C4-2B (cell line): ENCODE results near the gene IRS2.

Experiments used
- CTCF ChIP-seq: fragments of 450-650 bp; conservative IDR thresholded peaks from 2 replicates; pipeline ENCODE4 v1.5.1; 2017; ENCODE audit warnings: mild to moderate bottlenecking
- ZFX ChIP-seq: fragments of 450-650 bp; IDR thresholded peaks from 2 replicates; pipeline ENCODE4 v1.6.1; 2017

GRCh38 chr13:109768176-109768575 is 18.2 kb downstream of the IRS2 start:
- TF ChIP-seq CTCF (no peak), ZFX (no peak)
